DLD1 (cell line): ENCODE results near the gene GADD45GIP1.
"Not testable (repeated sequence)": the region's sequence is repeated elsewhere in the genome, so short reads cannot be mapped to it uniquely, and the experiment has no call there.

Source experiments
- in situ Hi-C: cut with HindIII; loops from 2 replicates; pipeline ENCODE4 v1.10.0; 2017; ENCODE audit warnings: low sequenced_read_pairs

The GADD45GIP1 gene

GRCh38 chr19:12944104-12944674 is 12.8 kb downstream of the GADD45GIP1 start:
- in situ Hi-C loops, result no loop called here

GRCh38 chr19:12943437-12944044 is 13.5 kb downstream of the GADD45GIP1 start:
- in situ Hi-C loops, result no loop called here

- in situ Hi-C loops, result no loop called here
Measured at GRCh38 chr19:12940897-12941296, 16.1 kb downstream of the GADD45GIP1 start.

- in situ Hi-C loops, result no loop called here
Measured at GRCh38 chr19:12939975-12940423, 17.0 kb downstream of the GADD45GIP1 start.

- in situ Hi-C loops, result no loop called here
Measured at GRCh38 chr19:12938779-12939601, 18.0 kb downstream of the GADD45GIP1 start.

- in situ Hi-C loops, result no loop called here
Measured at GRCh38 chr19:12937927-12938778, 18.9 kb downstream of the GADD45GIP1 start, which contains the start of gene CALR. CALR (plus strand) TSS chr19:12938609; CDS start chr19:12938680, 71 bp downstream.

- in situ Hi-C loops, result no loop called here
Measured at GRCh38 chr19:12937093-12937926, 19.7 kb downstream of the GADD45GIP1 start.

- in situ Hi-C loops, result no loop called here
Measured at GRCh38 chr19:12936582-12936981, 20.4 kb downstream of the GADD45GIP1 start.

GRCh38 chr19:12935071-12935470 is 22.0 kb downstream of the GADD45GIP1 start:
- in situ Hi-C loops, result no loop called here

- in situ Hi-C loops, result no loop called here
Measured at GRCh38 chr19:12933287-12934072, 23.5 kb downstream of the GADD45GIP1 start, which contains the start of gene FARSA. FARSA (minus strand) TSS chr19:12933711; CDS start chr19:12933696, 15 bp downstream.

- in situ Hi-C loops, result no loop called here
Measured at GRCh38 chr19:12932392-12933286, 24.4 kb downstream of the GADD45GIP1 start.

GRCh38 chr19:12930002-12930645 is 26.9 kb downstream of the GADD45GIP1 start:
- in situ Hi-C loops, result no loop called here

GRCh38 chr19:12924621-12925310 is 32.3 kb downstream of the GADD45GIP1 start:
- in situ Hi-C loops, result no loop called here

- in situ Hi-C loops, result no loop called here
Measured at GRCh38 chr19:12922959-12923358, 34.1 kb downstream of the GADD45GIP1 start.

GRCh38 chr19:12921047-12921446 is 36.0 kb downstream of the GADD45GIP1 start:
- in situ Hi-C loops, result no loop called here

GRCh38 chr19:12918253-12918652 is 38.8 kb downstream of the GADD45GIP1 start:
- in situ Hi-C loops, result no loop called here

GRCh38 chr19:12915860-12916259 is 41.2 kb downstream of the GADD45GIP1 start:
- in situ Hi-C loops, result not testable (repeated sequence)
